HepG2 (cell line): ENCODE data around the gene HILPDA.

Experiments used
- FOXJ3 ChIP-seq: sonication (generic); formaldehyde crosslinking; IDR thresholded peaks from 2 replicates; pipeline ENCODE4 v1.4.0; 2020; ENCODE audit warnings: missing genetic modification reagents, mild to moderate bottlenecking, borderline replicate concordance
- MIER2 ChIP-seq: IDR thresholded peaks from 2 replicates; pipeline ENCODE4 v1.6.1; 2016; ENCODE audit warnings: missing biosample characterization, missing genetic modification reagents
- RAD21 ChIP-seq: fragments of 450-650 bp; formaldehyde crosslinking; IDR thresholded peaks from 2 replicates; pipeline ENCODE4 v1.5.0; 2020; ENCODE audit warnings: mild to moderate bottlenecking
- ZBTB8A ChIP-seq: sonication (generic); formaldehyde crosslinking; IDR thresholded peaks from 2 replicates; pipeline ENCODE4 v1.4.0; 2020; ENCODE audit warnings: mild to moderate bottlenecking, low read depth, missing genetic modification reagents, borderline replicate concordance
- TF ChIP-seq, protein P1 (sequence below): sonication (generic); formaldehyde crosslinking; IDR thresholded peaks from 2 replicates; pipeline ENCODE4 v1.4.0; 2020; ENCODE audit warnings: missing genetic modification reagents

DNA sequence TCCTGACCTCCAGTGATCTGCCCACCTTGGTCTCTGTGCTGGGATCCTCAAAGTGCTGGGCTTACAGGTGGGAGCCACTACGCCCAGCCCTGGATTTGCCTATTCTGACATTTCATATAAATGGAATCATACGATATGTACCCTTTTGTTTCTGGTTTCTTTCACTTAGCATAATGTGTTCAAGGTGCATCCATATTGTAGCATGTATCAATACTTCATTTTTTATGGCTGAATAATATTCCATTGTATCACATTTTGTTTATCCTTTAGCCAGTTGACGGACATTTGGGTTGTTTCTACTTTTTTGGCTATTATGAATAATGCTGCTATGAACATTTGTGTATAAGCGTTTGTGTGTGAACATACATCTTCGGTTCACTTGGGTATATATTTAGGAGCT is 4.8 kb upstream of the HILPDA start:
- TF ChIP-seq ZBTB8A (CRISPR knock-in tag) (no peak), RAD21 (CRISPR knock-in tag) (no peak), MIER2 (CRISPR knock-in tag) (no peak), FOXJ3 (CRISPR knock-in tag) (no peak)
- TF ChIP-seq, protein P1, sequence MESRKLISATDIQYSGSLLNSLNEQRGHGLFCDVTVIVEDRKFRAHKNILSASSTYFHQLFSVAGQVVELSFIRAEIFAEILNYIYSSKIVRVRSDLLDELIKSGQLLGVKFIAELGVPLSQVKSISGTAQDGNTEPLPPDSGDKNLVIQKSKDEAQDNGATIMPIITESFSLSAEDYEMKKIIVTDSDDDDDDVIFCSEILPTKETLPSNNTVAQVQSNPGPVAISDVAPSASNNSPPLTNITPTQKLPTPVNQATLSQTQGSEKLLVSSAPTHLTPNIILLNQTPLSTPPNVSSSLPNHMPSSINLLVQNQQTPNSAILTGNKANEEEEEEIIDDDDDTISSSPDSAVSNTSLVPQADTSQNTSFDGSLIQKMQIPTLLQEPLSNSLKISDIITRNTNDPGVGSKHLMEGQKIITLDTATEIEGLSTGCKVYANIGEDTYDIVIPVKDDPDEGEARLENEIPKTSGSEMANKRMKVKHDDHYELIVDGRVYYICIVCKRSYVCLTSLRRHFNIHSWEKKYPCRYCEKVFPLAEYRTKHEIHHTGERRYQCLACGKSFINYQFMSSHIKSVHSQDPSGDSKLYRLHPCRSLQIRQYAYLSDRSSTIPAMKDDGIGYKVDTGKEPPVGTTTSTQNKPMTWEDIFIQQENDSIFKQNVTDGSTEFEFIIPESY (CRISPR knock-in tag): no peak
